ENCODE results near the gene RNF44.
"Not testable (repeated sequence)": the region's sequence is repeated elsewhere in the genome, so short reads cannot be mapped to it uniquely, and the experiment has no call there.

RNF44 gene

DNA sequence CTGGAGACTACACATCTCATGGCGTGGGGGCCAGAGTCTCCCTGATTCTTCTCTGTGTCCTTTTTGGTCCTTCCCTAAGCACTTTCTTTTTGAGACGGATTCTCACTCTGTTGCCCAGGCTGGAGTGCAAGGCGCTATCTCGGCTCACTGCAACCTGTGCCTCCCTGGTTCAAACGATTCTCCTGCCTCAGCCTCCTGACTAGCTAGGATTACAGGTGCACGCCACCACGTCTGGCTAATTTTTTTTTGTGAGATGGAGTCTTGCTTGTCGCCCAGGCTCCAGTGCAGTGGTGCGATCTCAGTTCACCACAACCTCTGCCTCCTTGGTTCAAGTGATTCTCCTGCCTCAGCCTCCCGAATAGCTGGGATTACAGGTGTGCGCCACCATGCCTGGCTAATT lies 13.7 kb upstream of the RNF44 start:
- not testable (repeated sequence) for DNase-seq

DNA sequence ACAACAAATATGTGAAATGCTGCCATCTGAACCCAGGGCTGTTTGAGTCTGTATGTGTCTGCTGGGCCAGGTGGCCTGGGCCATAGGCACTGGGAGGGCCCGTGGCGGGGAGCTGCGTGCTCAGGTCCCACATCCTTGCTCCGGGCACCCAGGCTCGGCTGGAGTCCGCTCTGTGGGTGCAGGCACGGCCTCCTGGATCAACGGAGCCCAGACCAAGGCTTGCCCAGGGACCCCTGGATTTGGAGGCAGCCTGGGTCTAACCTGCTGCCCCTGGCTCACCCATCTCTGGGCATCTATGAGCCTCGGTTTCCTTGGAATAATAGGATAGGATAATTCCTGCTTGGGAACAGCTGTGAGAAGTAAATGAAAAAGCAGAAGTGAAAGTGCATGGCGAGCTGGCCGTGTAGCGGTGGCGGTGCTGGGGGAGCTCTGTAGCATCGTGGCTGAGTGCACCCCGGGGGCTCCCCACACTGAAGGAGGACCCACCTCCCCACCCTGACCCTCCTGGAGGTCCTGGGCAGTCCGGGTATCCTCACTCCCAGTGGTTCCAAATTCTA lies 13.2 kb upstream of the RNF44 start:
- no peak for DNase-seq

DNA sequence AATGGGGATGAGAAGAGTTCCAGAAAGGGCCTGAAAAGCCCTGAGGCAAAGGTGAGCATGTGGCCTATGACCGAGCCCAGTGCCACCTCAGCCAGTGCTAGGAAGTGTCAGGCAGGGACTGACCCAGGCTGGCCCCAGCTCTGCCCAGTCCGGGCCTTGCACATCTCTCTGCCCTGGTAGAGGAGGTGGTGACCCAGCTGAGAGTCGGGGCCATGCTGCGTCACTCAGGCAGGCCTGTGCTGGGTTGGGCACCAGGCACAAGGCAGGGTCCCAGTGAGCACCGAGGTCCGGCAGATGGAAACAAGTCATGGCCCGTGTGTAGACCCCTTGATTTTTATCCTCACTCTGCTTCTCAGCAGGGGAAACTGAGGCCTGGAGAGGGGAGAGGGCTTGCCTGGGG lies 12.7 kb upstream of the RNF44 start:
- no peak for DNase-seq

DNA sequence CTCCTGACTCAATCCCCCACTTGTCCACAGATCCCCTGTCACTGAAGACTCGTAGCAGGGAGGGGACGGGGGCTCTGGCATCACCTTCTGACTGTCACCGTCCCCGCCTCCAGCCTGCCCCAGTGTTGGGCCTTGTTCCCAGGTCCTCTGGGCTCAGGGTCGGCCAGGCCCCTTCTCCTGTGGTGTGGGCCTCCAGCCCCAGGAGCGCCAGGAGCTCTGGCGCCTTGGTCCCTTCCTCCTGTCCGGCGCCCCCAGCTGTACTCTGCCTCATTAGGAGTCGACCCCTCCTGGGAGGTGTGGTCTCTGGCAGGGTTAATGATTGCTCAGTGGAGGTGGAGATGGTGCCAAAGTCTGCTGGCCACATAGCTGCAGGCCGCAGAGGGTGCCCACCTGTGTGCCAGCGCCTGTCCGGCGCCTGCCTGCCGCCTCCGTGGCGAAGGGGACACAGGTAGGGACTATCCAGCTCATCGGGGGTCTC lies 11.8 kb upstream of the RNF44 start, which contains the start of gene CDHR2:
TSS of gene CDHR2 (plus strand) at position 376 of the 478 bp plus-strand sequence. CDS start 16,011 bp downstream, outside the sequence.
- no peak for DNase-seq

DNA sequence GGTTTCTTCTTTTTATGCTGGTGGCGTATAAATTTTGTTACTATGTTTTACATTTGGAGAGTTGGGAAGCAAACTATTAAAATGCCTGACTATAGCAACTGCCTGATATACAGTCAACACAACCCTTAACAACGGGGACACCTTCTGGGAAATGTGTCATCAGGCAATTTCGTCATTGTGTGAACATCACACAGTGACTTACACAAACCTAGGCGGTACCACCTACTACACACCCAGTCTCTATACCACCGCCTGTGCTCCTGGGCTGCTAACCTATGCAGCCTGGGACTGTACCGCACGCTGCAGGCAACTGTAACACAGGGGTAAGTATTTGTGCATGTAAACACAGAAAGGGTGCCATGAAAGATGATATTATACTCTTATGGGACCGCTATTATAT lies 10.6 kb upstream of the RNF44 start:
- DNase-seq, result no peak

DNA sequence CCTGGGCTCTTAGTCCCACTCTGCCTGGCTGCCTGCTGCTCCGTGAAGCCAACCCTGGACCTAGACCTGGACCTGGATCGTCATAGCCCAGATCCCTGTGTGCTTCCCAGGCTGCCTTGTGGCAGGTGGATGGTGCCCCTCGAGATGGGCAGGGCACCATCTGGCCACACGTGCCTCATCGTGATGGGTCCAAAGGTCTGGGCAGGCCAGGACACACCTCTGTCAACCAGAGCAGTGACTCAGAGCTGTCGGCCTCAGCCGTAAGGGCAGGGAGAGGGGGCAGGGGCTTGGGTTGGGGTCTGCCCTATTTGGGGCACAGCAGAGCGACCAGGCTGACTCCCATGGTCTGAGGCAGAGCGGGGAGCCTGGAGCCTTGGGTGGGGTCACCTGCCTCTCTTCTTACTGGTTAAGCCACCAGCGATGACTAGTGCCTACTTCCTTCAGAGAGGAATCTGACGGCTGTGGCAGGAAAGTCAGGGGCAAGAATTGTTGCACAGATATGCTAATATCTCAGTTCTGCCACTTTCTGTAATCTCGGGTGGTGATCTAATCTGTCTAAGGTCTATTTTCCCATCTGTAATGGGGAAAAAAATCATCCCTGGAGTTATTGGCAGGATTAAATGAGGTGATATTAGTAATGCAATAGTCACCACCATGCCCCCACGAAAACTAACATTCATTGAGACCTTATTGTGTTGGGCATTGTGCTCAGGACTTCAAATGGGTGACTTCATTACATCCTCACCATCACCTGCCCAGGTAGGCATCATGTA lies 8.7 kb upstream of the RNF44 start:
- no peak for DNase-seq

DNA sequence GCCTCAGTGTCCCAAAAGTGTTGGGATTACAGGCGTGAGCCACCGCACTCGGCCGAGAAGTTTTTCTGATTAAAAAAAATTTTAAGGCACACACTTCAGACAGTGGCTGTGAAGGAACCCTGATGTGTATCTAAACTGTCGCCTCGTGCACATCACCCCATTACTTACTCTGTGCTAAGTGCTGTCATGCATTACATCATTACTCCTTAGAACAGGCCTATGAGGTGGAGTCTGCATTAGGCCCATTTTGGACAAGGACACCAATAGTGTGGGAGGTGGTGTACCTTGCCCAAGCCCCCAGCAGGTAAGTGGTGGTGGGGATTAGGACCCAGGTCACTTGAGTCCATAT lies 8.2 kb upstream of the RNF44 start:
- no peak for DNase-seq

DNA sequence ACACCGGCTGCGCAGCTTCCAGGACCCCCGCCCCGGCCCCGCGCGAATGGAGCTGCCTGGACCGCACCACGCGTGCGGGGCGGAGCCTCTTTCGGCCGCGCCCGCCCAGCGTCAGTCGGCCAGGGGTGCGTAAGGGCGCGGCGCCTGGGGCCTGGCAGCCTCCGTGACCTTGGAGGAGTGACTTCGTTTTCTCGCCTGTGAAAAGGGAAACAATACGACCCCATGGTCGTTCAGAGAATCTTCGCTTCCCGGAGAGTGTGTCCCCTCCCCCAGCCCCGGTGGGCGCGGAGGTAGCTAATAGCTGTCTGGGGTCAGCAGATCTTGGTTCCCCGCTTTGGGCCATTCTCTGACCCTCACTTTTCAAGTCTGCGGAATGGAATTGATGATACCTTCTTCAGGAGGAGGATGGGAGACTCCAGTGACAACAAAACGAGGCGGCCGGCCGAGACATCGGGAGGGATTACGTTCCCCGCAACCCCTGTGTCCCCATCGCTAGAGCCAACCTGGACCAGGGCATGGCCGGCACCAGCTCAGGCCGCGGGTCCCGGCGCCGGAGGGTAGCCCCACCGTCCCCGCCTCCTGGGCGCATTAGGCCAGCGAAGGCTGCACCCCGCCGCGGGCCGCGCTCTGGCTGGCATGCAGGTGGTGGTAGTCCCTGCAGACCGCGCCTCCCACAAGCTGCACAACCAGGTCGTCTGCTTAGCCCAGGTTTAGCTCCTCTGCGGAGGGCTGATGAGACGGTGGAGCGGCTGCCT lies 6.4 kb upstream of the RNF44 start:
- DNase-seq, result peak; percentile 75

DNA sequence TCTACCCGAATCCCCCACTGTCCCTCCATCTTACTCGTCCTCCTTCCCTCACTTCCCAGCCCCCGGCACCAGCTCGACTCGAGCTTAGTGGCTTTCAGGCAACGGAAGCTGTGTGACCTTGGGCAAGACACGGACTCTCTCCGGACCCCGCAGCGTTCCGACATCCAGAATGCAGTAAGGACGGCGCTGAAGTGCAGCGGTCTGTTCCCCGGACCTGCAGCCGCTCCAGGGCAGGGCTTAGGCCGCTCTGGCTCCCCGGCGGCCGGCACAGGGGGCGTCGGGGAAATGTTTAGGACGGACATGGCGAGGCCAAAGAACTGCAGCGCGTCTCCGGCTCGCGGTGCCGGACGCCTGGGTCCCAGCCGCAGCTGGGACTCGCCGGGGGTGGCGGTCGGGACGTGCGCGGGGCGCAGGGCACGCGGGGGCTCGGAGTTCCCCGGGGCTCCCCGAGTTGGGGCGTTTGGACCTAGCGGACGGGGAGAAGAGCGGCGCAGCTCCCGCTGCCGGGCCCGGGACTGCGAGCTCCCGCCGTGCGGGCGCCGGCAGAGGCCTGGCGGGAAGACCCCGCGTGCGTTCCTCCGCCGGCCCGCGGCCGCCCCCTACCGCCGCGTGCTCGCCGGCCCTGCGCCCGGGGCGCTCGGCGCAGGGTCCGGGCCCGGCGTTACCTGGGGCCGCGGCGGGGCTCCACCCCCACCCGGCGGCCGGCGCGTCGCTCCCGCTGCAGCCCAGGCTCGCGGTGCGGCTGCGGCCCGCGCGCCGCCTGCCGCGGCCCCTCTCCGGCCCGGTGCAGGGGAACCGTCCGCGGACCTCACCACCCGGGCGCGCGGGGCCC lies 5.6 kb upstream of the RNF44 start:
- DNase-seq, result no peak

DNA sequence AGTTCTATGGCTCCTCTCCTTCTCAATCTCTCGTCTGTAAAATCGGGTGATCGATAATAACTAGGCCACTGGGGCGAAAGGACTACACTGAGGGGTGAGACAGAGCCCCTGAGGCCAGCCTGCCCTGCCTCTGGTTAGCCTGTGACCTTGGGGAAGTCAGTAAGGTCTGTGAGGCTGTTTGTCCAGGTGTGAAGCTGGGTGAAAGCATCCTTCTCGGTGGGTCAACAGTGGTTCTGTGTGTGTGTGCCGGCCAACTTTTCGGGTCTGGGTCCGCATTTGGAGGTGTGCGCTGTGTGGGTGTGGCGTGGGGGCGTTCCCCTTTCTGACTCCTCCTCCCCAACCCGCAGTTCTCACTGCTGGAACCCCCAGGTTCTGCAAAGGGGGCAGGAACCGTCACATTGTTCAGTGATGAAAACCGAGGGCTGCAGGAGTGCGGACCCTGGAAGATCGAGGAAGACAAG lies 5.0 kb upstream of the RNF44 start:
- peak; percentile 78 for DNase-seq

DNA sequence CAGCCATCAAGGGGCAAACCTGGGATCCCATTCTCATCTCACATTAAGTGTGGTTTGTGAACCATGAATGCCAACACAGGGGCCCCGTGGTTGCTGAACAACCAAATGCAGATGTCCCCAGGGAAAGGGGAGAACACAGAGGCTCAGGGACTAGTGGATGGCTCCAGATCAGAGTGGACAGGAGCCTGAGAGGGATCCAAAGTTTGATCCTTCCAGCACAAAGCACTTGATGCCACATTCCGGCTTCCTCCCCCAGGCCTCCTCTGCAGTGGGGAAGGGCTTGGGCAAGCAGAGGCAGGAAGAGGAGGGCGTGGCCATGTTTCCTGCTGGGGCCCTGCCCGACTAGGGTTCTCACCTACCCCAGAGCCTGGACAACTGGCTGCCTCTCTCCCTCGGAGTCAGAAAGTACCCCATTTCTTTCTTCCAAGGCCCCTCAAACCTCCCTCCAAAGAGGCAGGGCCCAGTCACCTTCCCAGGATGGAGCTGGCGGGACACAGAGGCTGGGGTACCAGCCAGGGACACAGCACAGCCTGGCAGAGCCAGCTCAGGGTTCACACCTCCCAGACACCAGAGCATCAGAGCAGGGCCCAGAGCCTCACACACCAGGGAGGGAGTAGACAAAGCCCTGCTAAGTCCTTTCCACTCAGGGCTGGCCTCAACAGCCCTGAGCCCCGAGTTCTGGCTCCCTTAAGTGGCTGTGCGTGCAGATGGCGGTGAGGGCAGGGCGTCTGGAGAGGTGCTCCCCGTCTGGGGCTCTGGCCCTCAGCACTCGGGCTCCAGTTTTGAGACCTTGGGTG lies 4.3 kb upstream of the RNF44 start:
- DNase-seq, result peak; percentile 71

DNA sequence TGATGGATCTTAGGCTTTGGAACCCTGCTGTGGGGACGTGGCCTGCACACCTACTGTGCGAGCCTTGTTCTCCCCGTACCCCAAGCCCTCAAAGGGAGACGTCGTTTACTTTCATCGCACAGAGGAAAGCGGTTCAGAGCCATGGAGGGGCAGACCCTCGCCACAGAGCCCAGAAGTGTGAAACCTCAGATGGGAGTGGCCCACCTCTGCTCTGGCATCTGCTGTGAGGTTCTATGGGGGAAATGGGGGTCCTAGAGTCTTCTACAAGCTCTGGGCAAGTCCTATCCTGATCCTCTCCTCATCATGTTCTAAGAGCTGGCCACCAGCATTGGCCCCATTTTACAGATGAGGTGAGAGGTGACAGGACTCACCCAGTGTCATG lies 3.7 kb upstream of the RNF44 start:
- DNase-seq, result no peak

DNA sequence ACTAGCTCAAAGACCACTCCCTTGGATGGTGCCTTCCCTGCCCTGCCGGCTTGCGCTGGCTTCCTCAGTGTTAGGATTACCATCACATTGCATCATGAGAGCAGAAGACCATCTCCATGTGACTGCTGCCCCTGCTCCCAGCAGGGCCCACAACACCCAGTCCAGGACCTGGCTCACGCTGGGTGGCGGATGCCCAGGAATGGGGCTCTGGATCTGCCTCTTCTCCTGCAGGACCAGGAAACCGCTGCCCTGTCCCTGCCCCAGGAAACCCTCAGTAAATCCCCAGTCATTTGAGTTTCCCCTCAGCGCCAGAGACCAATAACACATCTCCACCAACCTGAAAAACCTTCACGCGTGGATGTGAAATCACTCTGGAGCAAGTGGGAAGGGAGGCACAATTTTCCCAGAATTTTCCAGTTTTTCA lies 3.3 kb upstream of the RNF44 start:
- no peak for DNase-seq

DNA sequence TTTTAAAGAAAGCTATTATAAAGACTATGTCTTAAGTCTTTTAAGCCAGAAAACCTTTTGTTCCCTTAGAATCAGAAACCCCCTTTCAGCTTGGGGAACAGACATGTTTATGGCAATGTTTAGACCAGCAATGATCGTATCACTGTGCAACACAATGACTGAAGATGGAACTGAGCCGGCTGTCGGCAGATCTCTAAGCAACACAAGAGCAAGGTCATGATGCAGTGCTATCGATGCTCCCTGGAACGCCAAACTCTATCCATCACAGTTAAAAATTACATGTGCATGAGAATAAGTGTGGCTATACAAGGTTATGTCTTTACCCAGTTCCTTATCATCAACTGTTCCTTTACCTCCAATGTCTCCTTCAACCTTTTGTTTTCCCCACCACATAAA lies 1.8 kb upstream of the RNF44 start:
- no peak for DNase-seq

DNA sequence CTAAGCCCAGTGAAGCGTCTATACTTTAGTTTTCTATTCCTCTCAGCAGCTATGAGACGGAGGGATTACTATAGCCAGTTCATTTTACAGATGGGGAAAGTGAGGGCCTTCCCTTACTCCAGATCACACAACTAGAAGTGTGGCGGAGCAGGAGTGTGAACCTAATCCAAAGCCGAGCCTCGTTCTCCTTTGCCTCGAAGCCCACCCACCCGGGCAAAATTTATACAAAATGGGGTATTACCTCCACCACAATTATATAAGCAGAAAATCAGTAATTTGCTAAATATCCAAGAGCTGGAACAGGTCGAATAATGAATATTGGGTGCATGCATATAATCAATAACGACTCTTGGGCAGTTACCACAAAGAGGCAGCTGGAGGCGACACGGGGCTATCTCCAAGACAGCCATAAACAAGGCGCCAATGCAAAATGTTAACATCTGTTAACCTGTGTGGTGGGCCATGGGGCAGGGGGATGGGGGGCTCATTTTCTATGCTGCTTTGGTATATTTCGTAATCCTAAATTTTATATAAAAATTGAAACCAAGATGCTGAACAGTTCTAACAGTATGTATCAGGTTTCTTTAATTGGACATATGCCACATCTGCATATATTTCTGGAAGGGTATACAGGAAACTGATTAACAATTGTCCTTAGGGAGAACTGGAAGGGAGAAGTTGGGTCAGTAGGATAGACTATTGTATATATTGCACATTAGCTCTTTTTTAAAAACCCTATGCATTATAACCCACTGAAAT lies 1.2 kb upstream of the RNF44 start:
- no peak for DNase-seq

DNA sequence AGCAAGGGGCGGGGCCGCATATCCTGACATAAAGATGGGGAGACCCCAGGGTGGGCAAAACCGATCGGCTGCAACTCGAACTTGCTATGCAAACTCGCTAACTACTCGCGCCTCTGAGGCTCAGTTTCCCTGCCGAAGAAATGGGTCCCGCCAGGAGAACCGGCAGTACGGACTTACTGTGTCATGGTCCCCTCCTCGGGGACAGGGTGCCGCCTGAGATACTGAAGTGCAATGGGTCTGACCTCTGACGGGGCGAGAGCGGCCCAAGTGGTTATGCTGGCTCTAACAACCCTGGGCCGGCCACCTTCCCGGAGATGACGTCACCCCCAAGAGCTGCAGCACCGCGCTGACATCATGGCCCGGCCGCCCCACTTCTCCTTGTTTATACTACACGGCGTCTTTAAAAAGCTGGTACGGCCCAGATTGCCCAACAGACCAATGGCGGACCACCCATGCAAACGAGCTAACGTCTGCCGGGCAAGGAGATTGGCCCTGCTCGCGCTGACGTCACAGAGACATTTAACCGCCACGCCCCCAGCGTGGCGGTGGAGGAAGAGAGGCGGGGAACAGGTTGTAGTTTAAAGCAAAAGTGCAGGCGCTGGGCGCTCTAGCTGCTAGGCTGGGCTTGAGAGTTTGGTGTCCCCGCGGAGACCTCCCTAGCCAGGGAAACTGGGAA lies 490 bp upstream of the RNF44 start:
- peak; percentile 91 for DNase-seq

DNA sequence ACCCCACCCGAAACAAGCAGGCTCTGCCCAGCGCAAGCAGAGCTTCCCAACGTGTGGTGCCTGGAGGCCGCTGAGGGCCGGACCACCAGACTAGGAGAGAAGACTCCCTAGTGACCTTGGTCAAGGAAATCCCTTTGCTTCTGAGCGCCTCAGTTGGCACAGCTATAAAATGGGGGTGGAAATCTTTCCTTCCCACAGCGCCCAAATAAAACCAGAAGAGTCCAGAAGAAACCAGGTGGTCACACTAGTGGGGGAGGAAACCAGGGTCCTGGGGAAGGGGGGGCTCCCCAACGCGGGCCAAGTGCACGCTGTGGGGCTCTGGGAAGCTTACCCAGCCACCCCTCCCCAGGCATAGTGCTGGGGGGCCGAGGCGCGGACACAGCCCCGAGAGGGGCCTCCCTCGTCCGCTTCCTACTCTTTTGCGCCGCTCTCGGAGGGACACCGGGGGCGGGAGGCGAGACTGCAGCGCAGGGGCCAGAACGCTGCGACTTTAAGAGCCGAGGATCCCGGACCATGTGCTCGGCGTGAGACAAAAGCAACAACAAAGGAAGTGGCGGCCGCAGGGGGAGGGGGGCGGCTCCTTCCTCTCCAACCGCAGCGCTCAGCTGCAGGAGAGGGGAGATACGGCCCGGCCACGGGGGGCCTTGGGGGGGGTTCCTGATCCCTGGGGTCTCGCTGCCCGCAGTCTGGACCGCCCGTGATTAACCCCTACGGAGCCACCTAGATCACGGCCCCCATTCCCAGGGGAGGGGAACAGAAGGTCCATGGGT lies 885 bp downstream of the RNF44 start:
- DNase-seq, result peak; percentile 77

DNA sequence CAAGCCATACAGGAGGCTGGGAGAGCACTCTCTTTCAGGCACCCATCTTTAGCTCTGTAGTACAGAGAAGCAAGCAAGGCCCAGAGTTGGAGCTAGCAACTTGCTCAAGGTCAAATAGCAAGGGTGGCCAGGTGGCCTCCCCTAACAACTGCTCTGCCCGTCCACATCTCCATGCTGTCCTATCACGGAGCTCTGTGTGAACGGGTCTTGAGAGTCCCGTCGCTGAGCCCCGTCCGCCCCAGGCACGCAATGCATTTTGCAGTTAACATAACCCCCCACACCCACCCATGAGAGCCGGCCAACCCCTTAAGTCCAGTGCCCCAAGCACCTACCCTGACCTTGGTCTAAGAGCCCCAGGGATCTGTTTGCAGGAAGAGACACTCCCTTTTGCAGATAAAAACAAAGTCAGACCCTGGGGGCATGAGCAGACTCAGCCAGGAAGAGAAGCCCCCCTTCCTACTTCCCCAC lies 1.5 kb downstream of the RNF44 start:
- DNase-seq, result no peak

DNA sequence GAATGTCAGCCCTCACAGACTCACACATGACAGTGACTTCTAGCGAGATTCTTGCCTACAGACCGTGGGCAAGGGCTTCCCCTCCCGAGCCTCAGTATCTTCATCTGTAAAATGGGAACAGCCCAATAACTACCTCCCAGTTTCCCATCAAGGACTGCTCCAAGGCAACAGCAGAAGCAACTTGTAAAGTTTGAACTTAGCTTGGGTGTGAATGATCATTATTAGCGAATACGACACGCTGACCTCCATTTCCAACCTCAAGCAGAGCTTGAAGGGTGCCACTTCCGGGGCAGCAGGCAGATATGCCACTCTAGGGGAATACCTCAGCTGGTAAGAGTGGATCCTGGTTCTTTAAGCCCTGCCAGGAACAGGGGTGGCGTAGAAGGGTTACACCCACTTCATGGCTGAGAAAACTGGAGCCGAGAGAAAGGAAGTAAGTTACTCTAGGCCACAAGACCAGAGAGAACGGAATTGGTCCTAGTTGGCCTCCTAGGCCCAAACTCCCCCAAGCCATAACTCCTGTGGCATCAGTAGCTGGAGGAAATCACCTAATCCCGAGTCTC lies 2.0 kb downstream of the RNF44 start:
- no peak for DNase-seq
